Measurements from ENCODE around the gene RYR3.

The RYR3 gene

GRCh38 chr15:33826201-33826600 lies 515.4 kb downstream of the RYR3 start:
- POLR2A ChIA-PET, result no interaction called here
- Histone ChIP-seq H3K4me1 (ENCODE audit: control insufficient read depth, insufficient read depth, low read length) (no peaks in the 10 kb centered on the region), H3K4me3 (ENCODE audit: low read depth, low read length) (no peak overlapping the region), H3K36me3 (ENCODE audit: control insufficient read depth in 2 of 2, insufficient read depth in 1 of 2, low read length in 2 of 2) (no peaks in the 10 kb centered on the region), H3K9me3 (ENCODE audit: control insufficient read depth, insufficient read depth, low read depth, low read length) (no peaks in the 10 kb centered on the region), H3K27ac (ENCODE audit: extremely low read depth, low read depth, low read length) (no peak overlapping the region)
- CTCF ChIA-PET, result no interaction called here
- TF ChIP-seq YY1 (tag by site-specific recombination; IDR thresholded peaks at IDR 0.05) (no peak), ZNF214 (tag by site-specific recombination; IDR thresholded peaks at IDR 0.05; ENCODE audit: borderline replicate concordance) (no peak)

DNA sequence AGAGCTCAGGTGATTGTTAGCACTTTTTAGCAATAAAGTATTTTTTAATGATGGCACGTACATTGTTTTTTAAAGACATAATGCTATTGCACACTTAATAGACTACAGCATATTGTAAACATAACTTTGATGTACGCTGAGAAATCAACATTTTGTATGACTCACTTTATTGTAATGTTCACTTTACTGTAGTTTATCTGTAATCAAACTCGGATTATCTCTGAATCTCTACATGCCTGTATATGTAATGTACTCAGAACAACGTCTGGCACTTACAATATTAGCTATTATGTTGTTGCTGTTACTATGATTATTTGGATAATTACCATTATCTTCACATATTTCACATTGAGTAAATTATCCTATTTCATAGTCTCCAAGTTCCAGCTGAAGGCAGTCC lies 519.6 kb downstream of the RYR3 start:
- Histone ChIP-seq H3K4me1 (ENCODE audit: control insufficient read depth, insufficient read depth, low read length) (no peaks in the 10 kb centered on the region), H3K9me3 (ENCODE audit: control insufficient read depth, insufficient read depth, low read depth, low read length) (no peaks in the 10 kb centered on the region), H3K27ac (ENCODE audit: extremely low read depth, low read depth, low read length) (no peak overlapping the region), H3K4me3 (ENCODE audit: low read depth, low read length) (no peak overlapping the region), H3K36me3 (ENCODE audit: control insufficient read depth in 2 of 2, insufficient read depth in 1 of 2, low read length in 2 of 2) (no peaks in the 10 kb centered on the region)
- CTCF ChIA-PET, result no interaction called here
- POLR2A ChIA-PET, result no interaction called here
- TF ChIP-seq GLI2 (tag by site-specific recombination; IDR thresholded peaks at IDR 0.05; ENCODE audit: borderline replicate concordance, low read depth) (no peak), ZBTB6 (tag by site-specific recombination; IDR thresholded peaks at IDR 0.05) (no peak), ZSCAN30 (tag by site-specific recombination; IDR thresholded peaks at IDR 0.05) (no peak), ZNF16 (tag by site-specific recombination; IDR thresholded peaks at IDR 0.05; ENCODE audit: low read depth) (no peak), ZNF48 (tag by site-specific recombination; IDR thresholded peaks at IDR 0.05) (no peak), ZNF529 (tag by site-specific recombination; IDR thresholded peaks at IDR 0.05; ENCODE audit: insufficient replicate concordance) (no peak), ZNF510 (tag by site-specific recombination; IDR thresholded peaks at IDR 0.05; ENCODE audit: insufficient replicate concordance) (no peak), ZNF354C (tag by site-specific recombination; IDR thresholded peaks at IDR 0.05; ENCODE audit: borderline replicate concordance, low read depth) (no peak), ZNF791 (tag by site-specific recombination; IDR thresholded peaks at IDR 0.05) (no peak), ZBTB20 (tag by site-specific recombination; IDR thresholded peaks at IDR 0.05) (no peak), GLIS1 (tag by site-specific recombination; IDR thresholded peaks at IDR 0.05) (no peak), KLF9 (tag by site-specific recombination; IDR thresholded peaks at IDR 0.05; ENCODE audit: low read depth) (no peak), ZNF571 (tag by site-specific recombination; IDR thresholded peaks at IDR 0.05) (no peak), ZIC2 (tag by site-specific recombination; IDR thresholded peaks at IDR 0.05) (no peak)
- TF ChIP-seq, protein P1, sequence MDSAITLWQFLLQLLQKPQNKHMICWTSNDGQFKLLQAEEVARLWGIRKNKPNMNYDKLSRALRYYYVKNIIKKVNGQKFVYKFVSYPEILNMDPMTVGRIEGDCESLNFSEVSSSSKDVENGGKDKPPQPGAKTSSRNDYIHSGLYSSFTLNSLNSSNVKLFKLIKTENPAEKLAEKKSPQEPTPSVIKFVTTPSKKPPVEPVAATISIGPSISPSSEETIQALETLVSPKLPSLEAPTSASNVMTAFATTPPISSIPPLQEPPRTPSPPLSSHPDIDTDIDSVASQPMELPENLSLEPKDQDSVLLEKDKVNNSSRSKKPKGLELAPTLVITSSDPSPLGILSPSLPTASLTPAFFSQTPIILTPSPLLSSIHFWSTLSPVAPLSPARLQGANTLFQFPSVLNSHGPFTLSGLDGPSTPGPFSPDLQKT (IDR thresholded peaks at IDR 0.05; ENCODE audit: borderline replicate concordance, low read depth, low read length), result no peak
- TF ChIP-seq, protein P2, sequence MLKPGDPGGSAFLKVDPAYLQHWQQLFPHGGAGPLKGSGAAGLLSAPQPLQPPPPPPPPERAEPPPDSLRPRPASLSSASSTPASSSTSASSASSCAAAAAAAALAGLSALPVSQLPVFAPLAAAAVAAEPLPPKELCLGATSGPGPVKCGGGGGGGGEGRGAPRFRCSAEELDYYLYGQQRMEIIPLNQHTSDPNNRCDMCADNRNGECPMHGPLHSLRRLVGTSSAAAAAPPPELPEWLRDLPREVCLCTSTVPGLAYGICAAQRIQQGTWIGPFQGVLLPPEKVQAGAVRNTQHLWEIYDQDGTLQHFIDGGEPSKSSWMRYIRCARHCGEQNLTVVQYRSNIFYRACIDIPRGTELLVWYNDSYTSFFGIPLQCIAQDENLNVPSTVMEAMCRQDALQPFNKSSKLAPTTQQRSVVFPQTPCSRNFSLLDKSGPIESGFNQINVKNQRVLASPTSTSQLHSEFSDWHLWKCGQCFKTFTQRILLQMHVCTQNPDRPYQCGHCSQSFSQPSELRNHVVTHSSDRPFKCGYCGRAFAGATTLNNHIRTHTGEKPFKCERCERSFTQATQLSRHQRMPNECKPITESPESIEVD (tag by site-specific recombination; IDR thresholded peaks at IDR 0.05), result no peak
- TF ChIP-seq, protein P3, sequence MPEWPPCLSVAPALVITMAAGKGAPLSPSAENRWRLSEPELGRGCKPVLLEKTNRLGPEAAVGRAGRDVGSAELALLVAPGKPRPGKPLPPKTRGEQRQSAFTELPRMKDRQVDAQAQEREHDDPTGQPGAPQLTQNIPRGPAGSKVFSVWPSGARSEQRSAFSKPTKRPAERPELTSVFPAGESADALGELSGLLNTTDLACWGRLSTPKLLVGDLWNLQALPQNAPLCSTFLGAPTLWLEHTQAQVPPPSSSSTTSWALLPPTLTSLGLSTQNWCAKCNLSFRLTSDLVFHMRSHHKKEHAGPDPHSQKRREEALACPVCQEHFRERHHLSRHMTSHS (tag by site-specific recombination; IDR thresholded peaks at IDR 0.05), result no peak
- TF ChIP-seq, protein P4, sequence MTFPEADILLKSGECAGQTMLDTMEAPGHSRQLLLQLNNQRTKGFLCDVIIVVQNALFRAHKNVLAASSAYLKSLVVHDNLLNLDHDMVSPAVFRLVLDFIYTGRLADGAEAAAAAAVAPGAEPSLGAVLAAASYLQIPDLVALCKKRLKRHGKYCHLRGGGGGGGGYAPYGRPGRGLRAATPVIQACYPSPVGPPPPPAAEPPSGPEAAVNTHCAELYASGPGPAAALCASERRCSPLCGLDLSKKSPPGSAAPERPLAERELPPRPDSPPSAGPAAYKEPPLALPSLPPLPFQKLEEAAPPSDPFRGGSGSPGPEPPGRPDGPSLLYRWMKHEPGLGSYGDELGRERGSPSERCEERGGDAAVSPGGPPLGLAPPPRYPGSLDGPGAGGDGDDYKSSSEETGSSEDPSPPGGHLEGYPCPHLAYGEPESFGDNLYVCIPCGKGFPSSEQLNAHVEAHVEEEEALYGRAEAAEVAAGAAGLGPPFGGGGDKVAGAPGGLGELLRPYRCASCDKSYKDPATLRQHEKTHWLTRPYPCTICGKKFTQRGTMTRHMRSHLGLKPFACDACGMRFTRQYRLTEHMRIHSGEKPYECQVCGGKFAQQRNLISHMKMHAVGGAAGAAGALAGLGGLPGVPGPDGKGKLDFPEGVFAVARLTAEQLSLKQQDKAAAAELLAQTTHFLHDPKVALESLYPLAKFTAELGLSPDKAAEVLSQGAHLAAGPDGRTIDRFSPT (tag by site-specific recombination; IDR thresholded peaks at IDR 0.05), result no peak

Measured in HEK293 (cell line).